B cell (primary cell): ENCODE measurements around the gene CCNG2. TPM values are rescaled to one million over a fixed set of nuclear protein-coding genes. Genes with fewer than 3 reads are reported as not detected.

ENCODE experiments used
- ATAC-seq: fragments of 200-7000 bp; cut with Tn5 transposase; one replicate; pipeline ENCODE4 v1.10.0; 2021; ENCODE audit warnings: low read depth, mild to moderate bottlenecking, moderate number of reproducible peaks, moderate library complexity
- CTCF ChIA-PET: fragments of 350-600 bp; sonication (Branson Sonifier 250); formaldehyde crosslinking; loops from one replicate; lab custom pipeline; 2021; ENCODE audit warnings: antibody characterized with exemption, inconsistent platforms; lab: Charles Lee
- POLR2A ChIA-PET: fragments of 350-600 bp; sonication (Branson Sonifier 250); formaldehyde crosslinking; loops from one replicate; lab custom pipeline; 2021; ENCODE audit warnings: antibody characterized with exemption; lab: Charles Lee
- DNase-seq: peaks from one replicate; pipeline ENCODE4 v3.0.0; 2013
- H2AFZ ChIP-seq: 2 replicates; pipeline ENCODE4 v1.6.1; 2012; ENCODE audit warnings: mild to moderate bottlenecking, low read depth, low read length; ENCODE audit not compliant: insufficient read depth, poor library complexity, severe bottlenecking
- H3K27ac ChIP-seq, 2 donors: 1 replicate in 1 of 2; 2 replicates in 1 of 2; pipeline ENCODE4 v1.5.1; 2012 to 2013; ENCODE audit warnings: low read length in 2 of 2, mild to moderate bottlenecking in 2 of 2, moderate library complexity in 1 of 2
- H3K27me3 ChIP-seq, 4 experiments: fragments of 200-600 bp in 1 of 4; sonication (generic) in 1 of 4; replicated peaks in 1 of 4; 1 replicate in 2 of 4; 2 replicates in 2 of 4; pipeline versions ENCODE4 v1.6.1 to v1.7.0; 2013 to 2016; ENCODE audit warnings: low read length in 3 of 4, mild to moderate bottlenecking in 2 of 4, mixed read lengths in 1 of 4, moderate library complexity in 1 of 4; ENCODE audit not compliant: insufficient read depth in 4 of 4, control insufficient read depth in 3 of 4; ENCODE audit errors: control extremely low read depth in 1 of 4
- H3K36me3 ChIP-seq, 2 experiments: replicated peaks in 1 of 2; 1 replicate in 1 of 2; 2 replicates in 1 of 2; pipeline versions ENCODE4 v1.6.1 to v1.7.1; 2013; ENCODE audit warnings: low read length in 1 of 2; ENCODE audit not compliant: insufficient read depth in 2 of 2, control insufficient read depth in 1 of 2; ENCODE audit errors: control extremely low read depth in 1 of 2, extremely low read depth in 1 of 2
- H3K4me1 ChIP-seq, 2 donors: fragments of 200-600 bp in 1 of 2; sonication (generic) in 1 of 2; 1 replicate in 1 of 2; 2 replicates in 1 of 2; pipeline versions ENCODE4 v1.5.1 to v1.6.1; 2013 to 2017; ENCODE audit warnings: low read length in 2 of 2; ENCODE audit not compliant: control insufficient read depth in 2 of 2, insufficient read depth in 2 of 2
- H3K4me2 ChIP-seq: replicated peaks from 2 replicates; pipeline ENCODE3; 2012; ENCODE audit warnings: mild to moderate bottlenecking, low read depth, low read length; ENCODE audit not compliant: poor library complexity, severe bottlenecking
- H3K4me3 ChIP-seq, 5 experiments: fragments of 200-600 bp in 1 of 5; sonication (generic) in 1 of 5; 1 replicate in 3 of 5; 2 replicates in 2 of 5; pipeline versions ENCODE4 v1.5.1 to v1.7.0; 2011 to 2016; ENCODE audit warnings: low read length in 4 of 5, mild to moderate bottlenecking in 4 of 5, low read depth in 2 of 5, control low read depth in 1 of 5, moderate library complexity in 1 of 5; ENCODE audit not compliant: insufficient read depth in 1 of 5; ENCODE audit errors: control extremely low read depth in 1 of 5, extremely low read depth in 1 of 5
- H3K79me2 ChIP-seq: fragments of 200-600 bp; sonication (generic); one replicate; pipeline ENCODE4 v1.6.0; 2016; ENCODE audit warnings: low read length; ENCODE audit not compliant: control insufficient read depth, insufficient read depth
- H3K9ac ChIP-seq: fragments of 200-600 bp; sonication (generic); 2 replicates; pipeline ENCODE4 v1.6.1; 2017; ENCODE audit warnings: mild to moderate bottlenecking, low read length, moderate library complexity
- H3K9me3 ChIP-seq, 3 donors: one replicate each; pipeline versions ENCODE4 v1.6.1 to v1.7.1; 2013; ENCODE audit warnings: low read length in 2 of 3; ENCODE audit not compliant: control insufficient read depth in 2 of 3, insufficient read depth in 1 of 3; ENCODE audit errors: control extremely low read depth in 1 of 3
- H4K20me1 ChIP-seq: 2 replicates; pipeline ENCODE4 v1.6.0; 2012; ENCODE audit warnings: mild to moderate bottlenecking, low read length; ENCODE audit not compliant: insufficient read depth, control insufficient read depth, poor library complexity, severe bottlenecking
- H3K27ac Mint-ChIP-seq: one replicate; pipeline ENCODE4 v1.8.0; 2021; ENCODE audit warnings: mixed read lengths
- H3K27me3 Mint-ChIP-seq: one replicate; pipeline ENCODE4 v1.8.0; 2021; ENCODE audit warnings: mixed read lengths
- H3K4me1 Mint-ChIP-seq: one replicate; pipeline ENCODE4 v1.8.0; 2021; ENCODE audit warnings: mixed read lengths
- H3K4me3 Mint-ChIP-seq: one replicate; pipeline ENCODE4 v1.8.0; 2021; ENCODE audit warnings: mixed read lengths
- H3K9me3 Mint-ChIP-seq: one replicate; pipeline ENCODE4 v1.8.0; 2022; ENCODE audit warnings: mixed read lengths; ENCODE audit not compliant: insufficient read depth
- CTCF ChIP-seq: fragments of 200-600 bp; IDR thresholded peaks from one replicate; pipeline ENCODE4 v1.8.0; 2022; ENCODE audit warnings: antibody characterized with exemption, mild to moderate bottlenecking
- EZH2 ChIP-seq: IDR thresholded peaks from 2 replicates; pipeline ENCODE4 v1.6.1; 2012; ENCODE audit warnings: borderline replicate concordance, low read depth, mild to moderate bottlenecking, moderate library complexity, low read length; ENCODE audit not compliant: insufficient read depth, poor library complexity, severe bottlenecking
- WGBS: methylation state at CpG from one replicate; pipeline ENCODE4 v1.1.5; 2013; ENCODE audit warnings: missing lambda C conversion rate; ENCODE audit not compliant: insufficient coverage; 5-methylcytosine and 5-hydroxymethylcytosine counted together
- intact Hi-C: fragments of 100-400 bp; cut with micrococcal nuclease; formaldehyde crosslinking; loops from one replicate; pipeline ENCODE4 v1.10.0; 2022
- polyA plus RNA-seq: library from polyadenylated mRNA; depleted of rRNA; stranded (reverse); fragments of >200 nt; gene quantifications from 2 replicates; pipeline ENCODE4 v1.2.3, GENCODE V29; 2012
- total RNA-seq, 2 donors: library from RNA; stranded (reverse); fragments of 120-200 nt in 1 of 2; gene quantifications; 1 replicate in 1 of 2; 2 replicates in 1 of 2; pipeline versions ENCODE4 v1.2.3 to v1.2.4, GENCODE V29; 2013 to 2022

CCNG2 gene
- total and polyA plus RNA-seq, 2 donors (not counting 1 experiment from before 2014, with no cell fraction given), result 39.9 to 71.9 TPM

- peak overlapping the region; percentile 86 for H3K4me2 ChIP-seq
- POLR2A ChIA-PET, result interaction anchor here (1.3 to 5.4 kb wide), 3 partner anchors 10 to 78 kb away, joined by 3 to 34 read pairs (median 7); partner anchors contain the start of gene CCNI
- H2AFZ ChIP-seq, result no peak overlapping the region
- TF ChIP-seq EZH2 (no peak), CTCF (no peak)
- H3K4me3 ChIP-seq, result peak overlapping the region in 1 of 5 experiments; percentile 96
- DNase-seq (peak; percentile 28), ATAC-seq (no peak)
- peak overlapping the region; percentile 96 for H3K9ac ChIP-seq
- peaks cover 31% of the 10 kb centered on the region for H3K79me2 ChIP-seq
- H3K9me3 Mint-ChIP-seq, result no peaks in the 10 kb centered on the region
- peaks cover 68% of the 10 kb centered on the region for H3K4me1 Mint-ChIP-seq
- H4K20me1 ChIP-seq, result peaks cover 21% of the 10 kb centered on the region
- H3K9me3 ChIP-seq, result no peaks in the 10 kb centered on the region
- no peaks in the 10 kb centered on the region for H3K27me3 ChIP-seq
- intact Hi-C loops, result loop anchor here (2.0 to 10.0 kb wide), 2 partner anchors 13 to 661 kb away; partner anchors contain the start of gene CNOT6L
- CTCF ChIA-PET, result interaction anchor here (1.0 to 9.0 kb wide), 7 partner anchors 8 to 58 kb away, joined by 5 to 106 read pairs (median 6); no protein-coding TSS in a partner anchor
- H3K27ac ChIP-seq, result peak overlapping the region; percentile 95
- H3K4me3 Mint-ChIP-seq, result peak overlapping the region; percentile 59
- H3K4me1 ChIP-seq, result peaks cover 61 to 64% of the 10 kb centered on the region in 2 donors
- no peaks in the 10 kb centered on the region for H3K27me3 Mint-ChIP-seq
- H3K27ac Mint-ChIP-seq, result peak overlapping the region; percentile 84
- H3K36me3 ChIP-seq, result peaks cover 0 to 8% of the 10 kb centered on the region in 2 experiments
These were observed 2.9 kb upstream of the CCNG2 start for GRCh38 chr4:77154065-77154464.

GRCh38 chr4:77154761-77155499 lies 2.1 kb upstream of the CCNG2 start:
- H3K9ac ChIP-seq, result peak overlapping the region; percentile 96
- peaks cover 37% of the 10 kb centered on the region for H3K79me2 ChIP-seq
- peak overlapping the region; percentile 3 to 96 (median 29) for H3K4me3 ChIP-seq
- Mint-ChIP-seq H3K4me3 (peak overlapping the region; percentile 97), H3K4me1 (peaks cover 74% of the 10 kb centered on the region), H3K27me3 (no peaks in the 10 kb centered on the region), H3K27ac (peak overlapping the region; percentile 99), H3K9me3 (no peaks in the 10 kb centered on the region)
- H3K36me3 ChIP-seq, result peaks cover 0 to 17% of the 10 kb centered on the region in 2 experiments
- DNase-seq (peak; percentile 61), ATAC-seq (no peak)
- CTCF ChIA-PET, result interaction anchor here (1.0 to 9.0 kb wide), 11 partner anchors 9 to 102 kb away, joined by 3 to 106 read pairs (median 5); no protein-coding TSS in a partner anchor
- intact Hi-C loops, result loop anchor here (1.0 to 10.0 kb wide), 5 partner anchors 14 to 1782 kb away; partner anchors contain the start of genes CNOT6L, NUP54 and PAQR3
- no peaks in the 10 kb centered on the region for H3K9me3 ChIP-seq
- H3K4me1 ChIP-seq, result peaks cover 67 to 70% of the 10 kb centered on the region in 2 donors
- POLR2A ChIA-PET, result interaction anchor here (0.6 to 5.4 kb wide), 6 partner anchors 18 to 661 kb away, joined by 3 to 34 read pairs (median 6); partner anchors contain the start of gene CCNI
- H2AFZ ChIP-seq, result peak overlapping the region; percentile 16
- 60% methylated on average over 1 of the region's 4 CpGs for WGBS
- H3K27ac ChIP-seq, result peak overlapping the region; percentile 95
- H4K20me1 ChIP-seq, result peaks cover 29% of the 10 kb centered on the region
- TF ChIP-seq EZH2 (no peak), CTCF (no peak)
- no peaks in the 10 kb centered on the region for H3K27me3 ChIP-seq
- peak overlapping the region; percentile 86 for H3K4me2 ChIP-seq
